OCI-LY3 (cell line): ENCODE results near the gene OCIAD1.

ENCODE experiments used
- CTCF ChIP-seq: fragments of 200-600, 300-600 bp; sonication (generic); IDR thresholded peaks from 2 replicates; pipeline ENCODE4 v1.5.1; 2014; ENCODE audit warnings: antibody characterized with exemption, low read length, low read depth
- EZH2phosphoT487 ChIP-seq: fragments of 200-600 bp; shearing (Covaris generic); IDR thresholded peaks from 2 replicates; pipeline ENCODE4 v1.6.1; 2018; ENCODE audit warnings: antibody characterized with exemption, mixed run types, low read depth

DNA sequence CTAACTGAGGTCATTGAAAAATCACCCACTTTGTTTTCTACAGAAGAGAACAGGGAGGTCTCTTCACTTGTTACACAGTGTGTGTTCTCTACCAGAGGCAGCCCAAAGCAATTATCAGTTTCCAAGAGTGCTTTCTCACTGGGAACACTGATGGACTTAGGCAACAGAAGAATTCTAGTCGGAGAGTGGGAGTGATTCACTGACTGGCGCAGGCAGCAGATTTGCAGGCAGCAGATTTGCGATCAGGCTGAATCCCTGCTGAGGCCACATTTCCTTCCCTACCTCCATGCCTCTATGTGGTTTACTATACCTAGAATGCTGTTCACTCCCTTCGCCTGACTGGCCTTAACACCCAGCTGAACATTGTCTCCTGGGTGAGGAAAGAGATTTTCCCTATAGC, 69.1 kb downstream of the OCIAD1 start:
- TF ChIP-seq CTCF: no peak
- no peak for TF ChIP-seq EZH2phosphoT487
